GM23338 (cell line): ENCODE results near the gene ANKRD2. TPM values are rescaled to one million over a fixed set of nuclear protein-coding genes. Genes with fewer than 3 reads are reported as not detected.
A peak's percentile ranks its signal among the peaks of the same experiment; 100 is the strongest.

ENCODE experiments used
- ATAC-seq: fragments of 200-7000 bp; cut with Tn5 transposase; 3 replicates; pipeline ENCODE4 v1.9.1; 2020
- DNase-seq: peaks from one replicate; pipeline ENCODE4 v3.0.0-alpha.2; 2015; ENCODE audit warnings: low spot score
- H2AFZ ChIP-seq: fragments of 200-600 bp; sonication (generic); 2 replicates; pipeline ENCODE4 v1.8.0; 2016; ENCODE audit warnings: antibody characterized with exemption, mild to moderate bottlenecking, moderate library complexity
- H3F3A ChIP-seq: fragments of 200-600 bp; sonication (generic); replicated peaks from 2 replicates; pipeline ENCODE4 v1.8.0; 2017; ENCODE audit warnings: antibody characterized with exemption, mixed run types, low read depth
- H3K27ac ChIP-seq: fragments of 200-600 bp; sonication (generic); 2 replicates; pipeline ENCODE4 v1.6.1; 2016; ENCODE audit warnings: low read depth
- H3K27me3 ChIP-seq: fragments of 200-600 bp; sonication (generic); 2 replicates; pipeline ENCODE4 v1.8.0; 2016; ENCODE audit warnings: mild to moderate bottlenecking, mixed run types, moderate library complexity; ENCODE audit not compliant: insufficient read depth
- H3K36me3 ChIP-seq: fragments of 200-600 bp; sonication (generic); 2 replicates; pipeline ENCODE4 v1.8.0; 2016; ENCODE audit warnings: mild to moderate bottlenecking; ENCODE audit not compliant: insufficient read depth
- H3K4me1 ChIP-seq: fragments of 200-600 bp; sonication (generic); 2 replicates; pipeline ENCODE4 v1.8.0; 2016; ENCODE audit warnings: mild to moderate bottlenecking, moderate library complexity; ENCODE audit not compliant: insufficient read depth
- H3K4me2 ChIP-seq: fragments of 200-600 bp; sonication (generic); 2 replicates; pipeline ENCODE4 v1.7.1; 2017; ENCODE audit warnings: mixed run types
- H3K4me3 ChIP-seq: fragments of 200-600 bp; sonication (generic); 2 replicates; pipeline ENCODE4 v1.6.1; 2016; ENCODE audit warnings: mixed run types
- H3K79me2 ChIP-seq: fragments of 200-600 bp; sonication (generic); replicated peaks from 2 replicates; pipeline ENCODE4 v1.8.0; 2017; ENCODE audit warnings: mild to moderate bottlenecking; ENCODE audit not compliant: insufficient read depth
- H3K9me2 ChIP-seq: fragments of 200-600 bp; sonication (generic); 2 replicates; pipeline ENCODE4 v1.8.0; 2017; ENCODE audit not compliant: insufficient read depth
- H4K20me1 ChIP-seq: fragments of 200-600 bp; sonication (generic); replicated peaks from 2 replicates; pipeline ENCODE4 v1.8.0; 2017; ENCODE audit warnings: mild to moderate bottlenecking; ENCODE audit not compliant: insufficient read depth
- H3K27ac Mint-ChIP-seq: 2 replicates; pipeline ENCODE4 v1.8.0; 2020; ENCODE audit warnings: inconsistent platforms, mild to moderate bottlenecking, moderate library complexity, mixed read lengths
- H3K27me3 Mint-ChIP-seq: 3 replicates; pipeline ENCODE4 v1.8.0; 2022; ENCODE audit warnings: low read depth, mild to moderate bottlenecking, moderate library complexity, mixed read lengths, inconsistent platforms; ENCODE audit not compliant: insufficient read depth, poor library complexity
- H3K36me3 Mint-ChIP-seq: 3 replicates; pipeline ENCODE4 v1.8.0; 2021; ENCODE audit warnings: low read depth, mild to moderate bottlenecking, inconsistent platforms, moderate library complexity, mixed read lengths
- H3K4me1 Mint-ChIP-seq: 3 replicates; pipeline ENCODE4 v1.8.0; 2020; ENCODE audit warnings: mild to moderate bottlenecking, inconsistent platforms, mixed read lengths
- H3K4me3 Mint-ChIP-seq: 3 replicates; pipeline ENCODE4 v1.8.0; 2021; ENCODE audit warnings: moderate library complexity, mild to moderate bottlenecking, inconsistent platforms, mixed read lengths
- H3K9me3 Mint-ChIP-seq: 3 replicates; pipeline ENCODE4 v1.8.0; 2020; ENCODE audit warnings: moderate library complexity, mild to moderate bottlenecking, inconsistent platforms, mixed read lengths
- CREB1 ChIP-seq: fragments of 250-450 bp; sonication (Bioruptor Pico); IDR thresholded peaks from 2 replicates; pipeline ENCODE4 v1.5.0; 2020; ENCODE audit warnings: low read depth, mild to moderate bottlenecking, moderate library complexity
- ETS1 ChIP-seq: IDR thresholded peaks from 2 replicates; pipeline ENCODE4 v1.6.1; 2016; ENCODE audit warnings: antibody characterized with exemption
- EZH2 ChIP-seq: fragments of 200-600 bp; sonication (generic); IDR thresholded peaks from one replicate; pipeline ENCODE4 v1.8.0; 2017; ENCODE audit warnings: antibody characterized with exemption, mild to moderate bottlenecking, low read depth; ENCODE audit not compliant: unreplicated experiment
- JUNB ChIP-seq: IDR thresholded peaks from one replicate; pipeline ENCODE4 v1.6.1; 2016; ENCODE audit warnings: antibody characterized with exemption; ENCODE audit not compliant: unreplicated experiment
- ZNF462 ChIP-seq: fragments of 250-450 bp; sonication (Bioruptor Pico); IDR thresholded peaks from 2 replicates; pipeline ENCODE4 v1.5.0; 2020; ENCODE audit warnings: mild to moderate bottlenecking, moderate library complexity
- polyA plus RNA-seq: library from polyadenylated mRNA; unstranded; fragments of >200 nt; fragmentation: Nextera tagmentation; extraction: Ambion mirVana; gene quantifications from 2 replicates; pipeline ENCODE4 v1.2.1, GENCODE V29; 2016
- total RNA-seq: library from RNA; depleted of rRNA; stranded (reverse); fragments of >200 nt; shearing (Covaris generic); gene quantifications from 2 replicates; pipeline ENCODE4 v1.2.3, GENCODE V29; 2014

ANKRD2 gene
- total and polyA plus RNA-seq, 2 experiments from 2014 or later = not detected

- no peak for TF ChIP-seq ETS1
Measured at GRCh38 chr10:97564776-97565175, 7.8 kb upstream of the ANKRD2 start (continued).

- Histone ChIP-seq H2AFZ (no peak overlapping the region), H3K36me3 (no peaks in the 10 kb centered on the region; the same call in 1 of the 2 replicates), H3F3A (no peaks in the 10 kb centered on the region), H3K4me1 (no peaks in the 10 kb centered on the region), H3K4me2 (no peak overlapping the region), H3K27ac (no peak overlapping the region), H3K4me3 (no peak overlapping the region), H3K79me2 (0 out of 2 replicates have a peak, but pooled peaks cover 6% of the 10 kb centered on the region), H3K27me3 (no peaks in the 10 kb centered on the region), H3K9me2 (no peaks in the 10 kb centered on the region), H4K20me1 (no peaks in the 10 kb centered on the region)
- TF ChIP-seq CREB1 (CRISPR knock-in tag) = no peak
- TF ChIP-seq EZH2 = no peak
- TF ChIP-seq JUNB = no peak
- TF ChIP-seq ZNF462 (CRISPR knock-in tag) = no peak
- Mint-ChIP-seq H3K4me1 (peaks cover 5% of the 10 kb centered on the region; the same call in 2 of the 3 replicates), H3K36me3 (peaks cover 2% of the 10 kb centered on the region; the same call in 1 of the 3 replicates), H3K27me3 (peaks cover 2% of the 10 kb centered on the region), H3K4me3 (no peak overlapping the region), H3K27ac (peak overlapping the region; percentile 38; the same call in 1 of the 2 replicates), H3K9me3 (no peaks in the 10 kb centered on the region)
- ATAC-seq (no peak), DNase-seq (no peak)
Measured at GRCh38 chr10:97566336-97566996, 6.1 kb upstream of the ANKRD2 start.
